K562 (cell line): ENCODE results near the gene NCMAP. TPM values are rescaled to one million over a fixed set of nuclear protein-coding genes. Genes with fewer than 3 reads are reported as not detected.

Experiments
- ATAC-seq: fragments of 200-7000 bp; cut with Tn5 transposase; 3 replicates; pipeline ENCODE4 v1.9.1; 2020; ENCODE audit warnings: moderate library complexity
- BruUV-seq: library from RNA; stranded (reverse); fragments of 400-500 nt; replicated peaks from 2 replicates; lab custom pipeline; 2021; lab: Mats Ljungman, UMichigan
- CTCF ChIA-PET: fragments of 300-600 bp; formaldehyde crosslinking; extraction: SDS; loops from one replicate; lab custom pipeline; 2021; ENCODE audit warnings: low intra/inter-chr PET ratio; lab: Yijun Ruan, JAX
- POLR2A ChIA-PET: fragments of 300-600, 350-650 bp; sonication (Branson Sonifier 250); formaldehyde crosslinking; extraction: SDS; loops from one replicate; lab custom pipeline; 2021; ENCODE audit warnings: antibody characterized with exemption, inconsistent platforms; lab: Yijun Ruan, JAX
- DNase-seq, 4 experiments: peaks; one replicate each; pipeline versions ENCODE4 v3.0.0 to v3.0.0-alpha.2; 2011 to 2018; ENCODE audit warnings: low spot score in 3 of 4, mixed read lengths in 3 of 4; ENCODE audit errors: extremely low read depth in 1 of 4
- FAIRE-seq: peaks from 2 replicates; lab custom pipeline; 2011; peaks lifted over from hg19 to GRCh38; lab: Jason Lieb, UNC
- H2AFZ ChIP-seq: 2 replicates; pipeline ENCODE4 v1.6.0; 2011; ENCODE audit warnings: low read depth, low read length, control low read depth, inconsistent platforms
- H3K27ac ChIP-seq: fragments of 200-600 bp; 3 replicates; pipeline ENCODE4 v1.8.0; 2011; ENCODE audit warnings: low read depth, mild to moderate bottlenecking, control low read depth, inconsistent platforms, low read length, moderate library complexity, mixed read lengths; ENCODE audit errors: extremely low read depth
- H3K27me3 ChIP-seq, 2 experiments: fragments of 300-600 bp in 1 of 2; 2 replicates in 1 of 2; 3 replicates in 1 of 2; pipeline versions ENCODE4 v1.6.0 to v1.8.0; 2011; ENCODE audit warnings: inconsistent platforms in 2 of 2, low read length in 2 of 2, mild to moderate bottlenecking in 1 of 2, mixed read lengths in 1 of 2, moderate library complexity in 1 of 2; ENCODE audit not compliant: control insufficient read depth in 2 of 2, insufficient read depth in 2 of 2
- H3K36me3 ChIP-seq: fragments of 300-600 bp; 3 replicates; pipeline ENCODE4 v1.8.0; 2011; ENCODE audit warnings: mild to moderate bottlenecking, low read length, inconsistent platforms; ENCODE audit not compliant: control insufficient read depth, insufficient read depth
- H3K4me1 ChIP-seq, 2 experiments: fragments of 200-600 bp in 1 of 2; replicated peaks in 1 of 2; 2 replicates in 1 of 2; 3 replicates in 1 of 2; pipeline versions ENCODE4 v1.5.1 to v1.8.0; 2011; ENCODE audit warnings: inconsistent platforms in 2 of 2, low read length in 2 of 2, mild to moderate bottlenecking in 1 of 2, mixed read lengths in 1 of 2, moderate library complexity in 1 of 2; ENCODE audit not compliant: control insufficient read depth in 2 of 2, insufficient read depth in 2 of 2
- H3K4me2 ChIP-seq: 2 replicates; pipeline ENCODE4 v1.6.1; 2011; ENCODE audit warnings: low read length, control low read depth, inconsistent platforms, mixed read lengths; ENCODE audit not compliant: insufficient read depth
- H3K4me3 ChIP-seq: fragments of 200-600 bp; sonication (generic), shearing (Covaris generic); 2 replicates; pipeline ENCODE4 v1.5.1; 2016; ENCODE audit warnings: control low read depth, inconsistent platforms
- H3K79me2 ChIP-seq: fragments of 200-600 bp; 3 replicates; pipeline ENCODE4 v1.8.0; 2011; ENCODE audit warnings: low read length, inconsistent platforms; ENCODE audit not compliant: control insufficient read depth, insufficient read depth
- H3K9ac ChIP-seq, 2 experiments: 2 replicates each; pipeline versions ENCODE4 v1.6.0 to v1.6.1; 2011; ENCODE audit warnings: low read depth in 2 of 2, low read length in 2 of 2, control low read depth in 1 of 2, inconsistent platforms in 1 of 2, mild to moderate bottlenecking in 1 of 2, mixed read lengths in 1 of 2; ENCODE audit not compliant: insufficient read depth in 1 of 2
- H3K9me1 ChIP-seq: one replicate; pipeline ENCODE4 v1.6.0; 2011; ENCODE audit warnings: inconsistent platforms, mild to moderate bottlenecking, low read length, moderate library complexity; ENCODE audit not compliant: control insufficient read depth, insufficient read depth
- H3K9me3 ChIP-seq: replicated peaks from 2 replicates; pipeline ENCODE4 v1.5.1; 2011; ENCODE audit warnings: low read depth, low read length, inconsistent platforms; ENCODE audit not compliant: control insufficient read depth, insufficient read depth
- H4K20me1 ChIP-seq: replicated peaks from 2 replicates; pipeline ENCODE4 v1.6.1; 2011; ENCODE audit warnings: low read length, inconsistent platforms, mixed read lengths; ENCODE audit not compliant: control insufficient read depth, insufficient read depth
- BRD4 ChIP-seq: fragments of 200-600 bp; sonication (generic); IDR thresholded peaks from 2 replicates; pipeline ENCODE4 v1.6.1; 2017; ENCODE audit warnings: inconsistent platforms
- CBFA2T2 ChIP-seq: fragments of 450-650 bp; conservative IDR thresholded peaks from 2 replicates; pipeline ENCODE4 v1.6.1; 2017; ENCODE audit warnings: mild to moderate bottlenecking
- CHD4 ChIP-seq: fragments of 200-600 bp; sonication (generic); IDR thresholded peaks from 3 replicates; pipeline ENCODE4 v1.6.1; 2012; ENCODE audit warnings: low read depth, mild to moderate bottlenecking, mixed read lengths, low read length, inconsistent platforms; ENCODE audit not compliant: insufficient read depth, insufficient replicate concordance, poor library complexity, severe bottlenecking
- CTBP1 ChIP-seq: fragments of 450-650 bp; IDR thresholded peaks from 2 replicates; pipeline ENCODE4 v1.6.1; 2016; ENCODE audit warnings: borderline replicate concordance
- DPF2 ChIP-seq: fragments of 450-650 bp; IDR thresholded peaks from 2 replicates; pipeline ENCODE4 v1.6.1; 2016
- ELF1 ChIP-seq: fragments of 200-800 bp; sonication (Bioruptor generic); IDR thresholded peaks from 2 replicates; pipeline ENCODE4 v1.6.1; 2016; ENCODE audit warnings: missing genetic modification characterization, missing compliant biosample characterization
- ELF2 ChIP-seq: fragments of 250-450 bp; sonication (Bioruptor Pico); IDR thresholded peaks from 2 replicates; pipeline ENCODE4 v1.5.0; 2021; ENCODE audit warnings: mild to moderate bottlenecking
- EP300 ChIP-seq: IDR thresholded peaks from 2 replicates; pipeline ENCODE4 v1.6.1; 2012; ENCODE audit warnings: low read length, improper control_type of control experiment
- ETV5 ChIP-seq: sonication (generic); formaldehyde crosslinking; IDR thresholded peaks from 2 replicates; pipeline ENCODE4 v1.4.0; 2020; ENCODE audit warnings: low read depth, mild to moderate bottlenecking, missing genetic modification reagents
- FOXA3 ChIP-seq, 2 experiments: fragments of 450-650 bp in 1 of 2; sonication (generic) in 1 of 2; formaldehyde crosslinking; IDR thresholded peaks in 1 of 2; conservative IDR thresholded peaks in 1 of 2; 2 replicates each; pipeline versions ENCODE4 v1.4.0 to v1.8.0; 2020 to 2022; ENCODE audit warnings: mild to moderate bottlenecking in 2 of 2, missing genetic modification reagents in 1 of 2
- ILK ChIP-seq: fragments of 450-650 bp; IDR thresholded peaks from 2 replicates; pipeline ENCODE4 v1.6.1; 2016; ENCODE audit warnings: missing genetic modification characterization, low read depth, mild to moderate bottlenecking, missing compliant biosample characterization, moderate library complexity, borderline replicate concordance
- KDM2B ChIP-seq: fragments of 250-450 bp; sonication (Bioruptor Pico); IDR thresholded peaks from 2 replicates; pipeline ENCODE4 v1.8.0; 2021; ENCODE audit warnings: mild to moderate bottlenecking, moderate library complexity
- MEIS2 ChIP-seq: fragments of 450-650 bp; IDR thresholded peaks from 2 replicates; pipeline ENCODE4 v1.6.1; 2014; ENCODE audit warnings: mild to moderate bottlenecking; ENCODE audit not compliant: partially characterized antibody
- RNF2 ChIP-seq: sonication (generic); IDR thresholded peaks from 2 replicates; pipeline ENCODE4 v1.6.1; 2016
- SIRT6 ChIP-seq: IDR thresholded peaks from one replicate; pipeline ENCODE4 v1.6.1; 2012; ENCODE audit warnings: low read depth, mild to moderate bottlenecking, control low read depth, inconsistent platforms, low read length, moderate library complexity
- SOX6 ChIP-seq: fragments of 450-650 bp; IDR thresholded peaks from 2 replicates; pipeline ENCODE4 v1.6.1; 2014; ENCODE audit warnings: mild to moderate bottlenecking
- SUPT5H ChIP-seq: fragments of 450-650 bp; IDR thresholded peaks from 2 replicates; pipeline ENCODE4 v1.6.1; 2016
- XRCC4 ChIP-seq: IDR thresholded peaks from one replicate; pipeline ENCODE4 v1.6.1; 2011; ENCODE audit not compliant: insufficient read depth, insufficient read length; ENCODE audit errors: extremely low read depth
- WGBS: fragments of 100-300 bp; shearing (Covaris generic); methylation state at CpG from one replicate; pipeline ENCODE4 v1.1.6; 2016; ENCODE audit warnings: low coverage, mixed read lengths; ENCODE audit not compliant: insufficient coverage; ENCODE audit errors: missing lambda C conversion rate; 5-methylcytosine and 5-hydroxymethylcytosine counted together
- in situ Hi-C: fragments of 300-500 bp; cut with MboI; formaldehyde crosslinking; loops from 4 replicates; pipeline ENCODE4 v1.15.0; 2018; ENCODE audit warnings: inconsistent platforms, mixed read lengths
- intact Hi-C: fragments of 100-400 bp; cut with micrococcal nuclease; formaldehyde crosslinking; loops from 2 replicates; pipeline ENCODE4 v1.14.2; 2022
- polyA plus RNA-seq, 8 experiments: library from polyadenylated mRNA; depleted of rRNA in 4 of 8; stranded (reverse) in 5 of 8; unstranded in 3 of 8; fragments of >200 nt; fragmentation: Nextera tagmentation in 2 of 8; fragmentation: Illumina TruSeq in 1 of 8; extraction: Ambion mirVana in 2 of 8; extraction: Trizol in 1 of 8; gene quantifications; 2 replicates each; pipeline versions ENCODE4 v1.2.1 to v1.2.3, GENCODE V29; 2011 to 2014; ENCODE audit warnings: inconsistent platforms in 1 of 8, missing spikeins in 1 of 8
- total RNA-seq, 7 experiments: library from RNA; depleted of rRNA in 6 of 7; stranded (reverse); fragments of >200 nt in 6 of 7; fragmentation: Illumina TruSeq in 2 of 7; extraction: Trizol in 2 of 7; gene quantifications; 2 replicates each; pipeline versions ENCODE4 v1.2.1 to v1.2.3, GENCODE V29; 2011 to 2021; ENCODE audit warnings: low replicate concordance in 1 of 7
- TF ChIP-seq, protein P1 (sequence below), 2 experiments: IDR thresholded peaks in 1 of 2; conservative IDR thresholded peaks in 1 of 2; 2 replicates each; pipeline ENCODE4 v1.6.1; 2016; ENCODE audit warnings: low read depth in 2 of 2, mild to moderate bottlenecking in 1 of 2, missing compliant biosample characterization in 1 of 2, missing genetic modification characterization in 1 of 2, moderate library complexity in 1 of 2

NCMAP gene
- total and polyA plus RNA-seq, 9 of the 15 experiments (the other 6 are each of a cell fraction or from before 2014, with no cell fraction given) = 0.03 TPM; not detected in 8

DNA sequence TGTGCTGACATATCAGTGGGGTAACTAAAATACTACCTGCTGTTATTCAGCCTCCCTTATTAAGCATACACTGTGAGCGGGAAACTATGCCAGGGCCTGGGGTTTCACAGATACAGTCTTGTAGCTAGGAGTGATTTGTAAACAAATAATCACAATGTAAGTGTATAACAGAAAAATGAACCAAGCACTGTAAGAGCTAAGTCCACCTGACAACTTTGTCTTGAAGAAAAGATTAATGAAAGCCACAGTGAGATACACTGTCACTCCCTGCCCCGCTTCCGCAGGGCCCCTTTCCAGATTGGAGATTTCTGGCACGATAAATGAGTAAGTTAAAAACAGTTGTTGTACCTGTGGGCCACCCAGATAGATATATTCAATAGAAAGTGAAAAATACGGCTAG is 48.5 kb upstream of the NCMAP start:
- ATAC-seq (no peak), FAIRE-seq (no peak), DNase-seq (no peak)
- Histone ChIP-seq H3K27me3 (peaks cover 56 to 59% of the 10 kb centered on the region in 2 experiments), H2AFZ (no peak overlapping the region), H3K9me1 (no peaks in the 10 kb centered on the region), H3K4me1 (peaks cover 10 to 12% of the 10 kb centered on the region in 2 experiments; a peak in 4 of 5 replicates), H4K20me1 (peaks cover 3% of the 10 kb centered on the region; the same call in 1 of the 2 replicates), H3K36me3 (no peaks in the 10 kb centered on the region), H3K4me2 (no peak overlapping the region), H3K4me3 (no peak overlapping the region), H3K9ac (no peak overlapping the region), H3K79me2 (no peaks in the 10 kb centered on the region), H3K9me3 (no peaks in the 10 kb centered on the region), H3K27ac (no peak overlapping the region)
- in situ Hi-C loops (no loop called here), intact Hi-C loops (no loop called here)
- CTCF ChIA-PET = no interaction called here
- POLR2A ChIA-PET = interaction anchor here (0.7 kb wide), 1 partner anchor 166 kb away, joined by 3 read pairs; no protein-coding TSS in a partner anchor
- BruUV-seq = no TSS peak
- WGBS = 8% methylated on average over 5 of the region's 5 CpGs
- TF ChIP-seq RNF2 = 0 out of 2 replicates have a peak, but pooled peaks have one; percentile 12
- TF ChIP-seq CHD4 = no peak
- TF ChIP-seq CTBP1 = peak; percentile 21; the same call in 1 of the 2 replicates
- no peak for TF ChIP-seq FOXA3 (CRISPR knock-in tag; conservative IDR thresholded peaks at IDR 0.05 in 1 of 2, IDR thresholded peaks at IDR 0.05 in 1 of 2)
- no peak for TF ChIP-seq ETV5 (CRISPR knock-in tag)
- 0 out of 2 replicates have a peak, but pooled peaks have one; percentile 20 for TF ChIP-seq DPF2
- peak; percentile 90 for TF ChIP-seq MEIS2
- no peak for TF ChIP-seq BRD4
- TF ChIP-seq, protein P1, sequence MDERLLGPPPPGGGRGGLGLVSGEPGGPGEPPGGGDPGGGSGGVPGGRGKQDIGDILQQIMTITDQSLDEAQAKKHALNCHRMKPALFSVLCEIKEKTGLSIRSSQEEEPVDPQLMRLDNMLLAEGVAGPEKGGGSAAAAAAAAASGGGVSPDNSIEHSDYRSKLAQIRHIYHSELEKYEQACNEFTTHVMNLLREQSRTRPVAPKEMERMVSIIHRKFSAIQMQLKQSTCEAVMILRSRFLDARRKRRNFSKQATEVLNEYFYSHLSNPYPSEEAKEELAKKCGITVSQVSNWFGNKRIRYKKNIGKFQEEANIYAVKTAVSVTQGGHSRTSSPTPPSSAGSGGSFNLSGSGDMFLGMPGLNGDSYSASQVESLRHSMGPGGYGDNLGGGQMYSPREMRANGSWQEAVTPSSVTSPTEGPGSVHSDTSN (CRISPR knock-in tag; IDR thresholded peaks at IDR 0.05; ENCODE audit: low read depth) = no peak
- TF ChIP-seq, protein P1 (tag; conservative IDR thresholded peaks at IDR 0.05; ENCODE audit: low read depth) = peak; percentile 81
- TF ChIP-seq KDM2B (CRISPR knock-in tag) = no peak
- no peak for TF ChIP-seq CBFA2T2
- TF ChIP-seq ELF1 (tag) = peak; percentile 47
- TF ChIP-seq SIRT6 = no peak
- no peak for TF ChIP-seq XRCC4
- no peak for TF ChIP-seq SUPT5H
- peak; percentile 62; the same call in 1 of the 2 replicates for TF ChIP-seq EP300
- peak; percentile 38; the same call in 1 of the 2 replicates for TF ChIP-seq SOX6
- TF ChIP-seq ELF2 (CRISPR knock-in tag) = no peak
- TF ChIP-seq ILK (tag) = no peak
